ENCODE data around the gene GNGT1. TPM values are rescaled to one million over a fixed set of nuclear protein-coding genes. Genes with fewer than 3 reads are reported as not detected.

GNGT1 gene
- total and polyA plus RNA-seq, 8 donors, result 0.07 TPM; not detected in 7

GRCh38 chr7:93944673-93945072, 38.3 kb downstream of the GNGT1 start:
- Histone ChIP-seq H3K27me3 (no peaks in the 10 kb centered on the region), H3K4me1 (no peaks in the 10 kb centered on the region), H3K4me3 (no peak overlapping the region), H3K27ac (peak overlapping the region in 1 of 2 donors; percentile 48), H3K9me3 (no peaks in the 10 kb centered on the region), H3K36me3 (no peaks in the 10 kb centered on the region)
- intact Hi-C loops (cut with DNase I), result no loop called here
- peak; percentile 39 for ATAC-seq
- no peak for TF ChIP-seq CTCF (IDR thresholded peaks at IDR 0.05)
- DNase-seq, result peak in 1 of 4 donors; percentile 46

GRCh38 chr7:93945083-93945482, 38.7 kb downstream of the GNGT1 start:
- peak overlapping the region in 1 of 2 donors; percentile 34 for H3K27ac ChIP-seq
- no peaks in the 10 kb centered on the region for H3K9me3 ChIP-seq
- H3K4me1 ChIP-seq, result no peaks in the 10 kb centered on the region
- DNase-seq (no peak), ATAC-seq (no peak)
- no peaks in the 10 kb centered on the region for H3K36me3 ChIP-seq
- H3K27me3 ChIP-seq, result no peaks in the 10 kb centered on the region
- TF ChIP-seq CTCF (IDR thresholded peaks at IDR 0.05), result no peak
- intact Hi-C loops (cut with DNase I), result no loop called here
- no peak overlapping the region for H3K4me3 ChIP-seq

- no peak for TF ChIP-seq CTCF (IDR thresholded peaks at IDR 0.05)
- H3K4me1 ChIP-seq, result no peaks in the 10 kb centered on the region
- intact Hi-C loops (cut with DNase I), result no loop called here
- no peaks in the 10 kb centered on the region for H3K27me3 ChIP-seq
- H3K4me3 ChIP-seq, result no peak overlapping the region
- no peak for DNase-seq
- no peak for ATAC-seq
- no peaks in the 10 kb centered on the region for H3K36me3 ChIP-seq
- no peaks in the 10 kb centered on the region for H3K9me3 ChIP-seq
- H3K27ac ChIP-seq, result peak overlapping the region in 1 of 2 donors; percentile 15
These were observed 39.6 kb downstream of the GNGT1 start for GRCh38 chr7:93945756-93946535.

GRCh38 chr7:93948106-93948505, 41.7 kb downstream of the GNGT1 start:
- intact Hi-C loops (cut with DNase I), result no loop called here
- no peak for TF ChIP-seq CTCF (IDR thresholded peaks at IDR 0.05)
- DNase-seq (no peak), ATAC-seq (no peak)
- no peaks in the 10 kb centered on the region for H3K4me1 ChIP-seq
- no peak overlapping the region for H3K27ac ChIP-seq
- no peak overlapping the region for H3K4me3 ChIP-seq
- no peaks in the 10 kb centered on the region for H3K27me3 ChIP-seq
- H3K36me3 ChIP-seq, result no peaks in the 10 kb centered on the region
- H3K9me3 ChIP-seq, result no peaks in the 10 kb centered on the region

GRCh38 chr7:93948873-93949272, 42.5 kb downstream of the GNGT1 start:
- H3K27me3 ChIP-seq, result no peaks in the 10 kb centered on the region
- H3K36me3 ChIP-seq, result no peaks in the 10 kb centered on the region
- no peaks in the 10 kb centered on the region for H3K9me3 ChIP-seq
- no peak for TF ChIP-seq CTCF (IDR thresholded peaks at IDR 0.05)
- DNase-seq (no peak), ATAC-seq (no peak)
- H3K4me1 ChIP-seq, result no peaks in the 10 kb centered on the region
- H3K4me3 ChIP-seq, result no peak overlapping the region
- intact Hi-C loops (cut with DNase I), result no loop called here
- H3K27ac ChIP-seq, result no peak overlapping the region

All from left lung (tissue), 10 donors.